GM12875 (cell line): ENCODE results near the gene NFIA.
"Not testable (repeated sequence)": the region's sequence is repeated elsewhere in the genome, so short reads cannot be mapped to it uniquely, and the experiment has no call there.

Experiments used
- H3K4me3 ChIP-seq: one replicate; pipeline ENCODE4 v1.5.1; 2011; ENCODE audit warnings: low read depth, low read length, control low read depth
- TF ChIP-seq, protein P1 (sequence below): IDR thresholded peaks from 2 replicates; pipeline ENCODE4 v1.5.1; 2011; ENCODE audit warnings: low read depth, mild to moderate bottlenecking, control low read depth, inconsistent platforms, low read length, moderate library complexity, borderline replicate concordance; ENCODE audit not compliant: insufficient read depth

The NFIA gene

DNA sequence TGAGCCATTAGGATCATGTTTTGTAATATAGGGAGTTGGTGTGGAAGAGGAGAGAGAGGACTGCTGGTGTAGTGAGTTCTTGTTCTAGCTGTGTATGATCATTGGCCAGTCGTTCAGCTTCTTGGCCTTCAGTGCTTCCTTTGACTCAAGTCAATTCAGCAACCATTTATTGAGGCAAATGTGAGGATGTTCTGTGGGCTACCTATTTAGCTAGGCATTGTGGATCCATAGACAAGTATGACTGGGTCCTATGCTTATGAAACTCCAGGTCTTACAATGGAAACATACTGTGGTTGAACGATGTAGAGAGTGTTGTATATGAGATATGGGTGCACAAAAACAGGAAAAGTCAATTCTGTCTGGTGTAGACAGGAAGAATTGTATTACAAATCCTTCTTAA lies 41.7 kb downstream of the NFIA start:
- TF ChIP-seq, protein P1, sequence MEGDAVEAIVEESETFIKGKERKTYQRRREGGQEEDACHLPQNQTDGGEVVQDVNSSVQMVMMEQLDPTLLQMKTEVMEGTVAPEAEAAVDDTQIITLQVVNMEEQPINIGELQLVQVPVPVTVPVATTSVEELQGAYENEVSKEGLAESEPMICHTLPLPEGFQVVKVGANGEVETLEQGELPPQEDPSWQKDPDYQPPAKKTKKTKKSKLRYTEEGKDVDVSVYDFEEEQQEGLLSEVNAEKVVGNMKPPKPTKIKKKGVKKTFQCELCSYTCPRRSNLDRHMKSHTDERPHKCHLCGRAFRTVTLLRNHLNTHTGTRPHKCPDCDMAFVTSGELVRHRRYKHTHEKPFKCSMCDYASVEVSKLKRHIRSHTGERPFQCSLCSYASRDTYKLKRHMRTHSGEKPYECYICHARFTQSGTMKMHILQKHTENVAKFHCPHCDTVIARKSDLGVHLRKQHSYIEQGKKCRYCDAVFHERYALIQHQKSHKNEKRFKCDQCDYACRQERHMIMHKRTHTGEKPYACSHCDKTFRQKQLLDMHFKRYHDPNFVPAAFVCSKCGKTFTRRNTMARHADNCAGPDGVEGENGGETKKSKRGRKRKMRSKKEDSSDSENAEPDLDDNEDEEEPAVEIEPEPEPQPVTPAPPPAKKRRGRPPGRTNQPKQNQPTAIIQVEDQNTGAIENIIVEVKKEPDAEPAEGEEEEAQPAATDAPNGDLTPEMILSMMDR: no peak

DNA sequence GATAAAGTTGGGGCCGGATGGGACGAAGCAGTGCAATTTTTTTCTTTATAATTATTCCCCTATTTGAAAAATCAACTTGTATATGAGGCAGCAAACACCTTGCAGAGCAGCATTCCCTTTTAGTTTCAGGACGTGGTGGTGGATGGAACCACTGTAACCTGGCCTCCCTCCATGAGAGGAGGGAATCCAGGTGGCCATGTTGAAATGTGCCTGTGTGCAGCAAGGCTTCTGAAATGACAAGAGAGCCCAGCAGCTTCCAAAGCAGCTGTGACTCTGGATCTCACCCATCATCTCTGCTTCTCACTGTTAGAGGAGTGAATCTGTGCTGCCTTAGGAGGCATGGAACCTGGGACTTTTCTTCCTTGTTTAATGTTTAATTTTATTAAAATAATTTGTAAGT lies 42.3 kb downstream of the NFIA start:
- TF ChIP-seq, protein P1: no peak
- no peak overlapping the region for H3K4me3 ChIP-seq

More for the DNA sequence above, 41.7 kb downstream of the NFIA start:
- H3K4me3 ChIP-seq: no peak overlapping the region

DNA sequence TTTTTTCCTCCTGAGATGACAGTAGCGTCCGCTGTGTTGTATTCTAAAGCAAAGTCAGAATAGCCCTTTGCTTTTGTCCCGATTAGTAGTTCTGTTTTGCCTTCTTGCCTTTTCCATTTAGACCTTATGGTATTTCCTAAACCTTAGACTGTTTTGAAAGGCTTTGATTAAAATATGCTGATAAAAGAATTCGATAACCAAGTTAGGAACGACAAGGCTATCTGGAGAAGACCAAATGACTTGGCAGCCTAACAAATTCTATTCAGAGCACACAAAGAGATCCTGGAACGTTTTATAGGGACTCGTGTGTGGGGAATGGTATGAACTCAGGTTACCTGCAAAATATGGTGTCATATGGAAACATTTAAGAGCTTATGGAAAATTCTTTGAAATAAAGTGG lies 42.9 kb downstream of the NFIA start:
- H3K4me3 ChIP-seq: no peak overlapping the region
- TF ChIP-seq, protein P1: no peak

DNA sequence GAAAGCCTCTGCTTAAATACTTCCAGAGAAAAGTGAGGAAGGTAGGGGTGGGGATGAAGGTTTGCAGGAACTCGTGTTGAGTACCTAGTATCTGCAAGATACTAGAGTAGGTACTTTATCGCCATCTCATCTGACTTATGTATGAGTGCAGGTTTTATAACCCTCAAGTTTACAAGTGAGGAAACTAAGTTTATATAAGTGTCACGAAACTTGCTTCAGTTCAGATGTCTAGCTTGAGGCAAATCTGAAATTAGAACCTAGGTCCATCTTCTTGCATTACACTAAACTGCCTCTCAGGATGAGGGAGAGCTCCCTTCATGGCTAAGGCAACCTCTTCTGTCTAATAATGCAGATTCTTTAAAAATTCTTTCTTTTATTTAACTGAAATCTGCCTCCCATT lies 43.5 kb downstream of the NFIA start:
- TF ChIP-seq, protein P1: no peak
- no peak overlapping the region for H3K4me3 ChIP-seq

DNA sequence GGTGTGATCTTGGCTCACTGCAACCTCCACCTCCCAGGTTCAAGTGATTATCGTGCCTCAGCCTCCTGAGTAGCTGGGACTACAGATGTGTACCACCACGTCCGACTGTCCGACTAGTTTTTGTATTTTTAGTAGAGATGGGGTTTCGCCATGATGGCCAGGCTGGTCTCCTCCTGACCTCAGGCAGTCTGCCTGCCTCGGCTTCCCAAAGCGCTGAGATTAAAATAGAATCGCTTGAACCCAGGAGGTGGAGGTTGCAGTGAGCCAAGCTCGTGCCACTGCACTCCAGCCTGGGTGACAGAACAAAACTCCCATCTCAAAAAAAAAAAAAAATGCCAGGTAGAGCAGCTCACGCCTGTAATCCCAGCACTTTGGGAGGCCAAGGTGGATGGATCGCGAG lies 44.5 kb downstream of the NFIA start:
- not testable (repeated sequence) for H3K4me3 ChIP-seq

DNA sequence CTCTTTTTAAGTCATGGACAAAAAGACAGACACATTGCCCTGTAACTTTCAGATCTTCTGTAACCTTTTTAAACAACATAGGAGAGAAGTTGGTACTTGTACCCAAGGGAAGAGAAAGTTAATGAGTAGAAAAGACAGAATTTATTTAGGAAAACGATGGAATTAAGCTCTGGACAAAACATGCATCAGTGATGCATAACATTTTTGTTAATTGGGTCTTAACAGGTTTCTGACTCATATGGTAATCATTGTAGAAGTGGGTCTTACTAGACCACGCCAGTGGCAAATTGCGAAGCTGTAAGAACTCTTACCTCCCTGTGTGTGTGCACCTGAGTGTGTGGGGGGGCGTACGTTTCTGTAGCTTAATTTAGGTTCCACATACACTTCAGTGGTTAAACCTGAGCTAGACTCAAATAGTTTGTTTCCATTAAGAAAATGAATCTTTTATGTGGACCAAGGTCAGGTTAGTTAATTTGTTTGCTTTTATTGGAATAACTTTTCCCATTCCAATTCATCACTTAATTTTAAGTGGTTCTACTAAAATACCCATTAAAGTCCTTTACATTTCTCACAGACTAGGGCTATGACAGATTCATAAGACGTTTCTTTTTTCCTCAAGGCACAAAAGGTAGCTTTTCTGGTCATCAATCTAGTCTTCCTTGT lies 48.1 kb downstream of the NFIA start:
- no peak overlapping the region for H3K4me3 ChIP-seq
- TF ChIP-seq, protein P1: no peak

DNA sequence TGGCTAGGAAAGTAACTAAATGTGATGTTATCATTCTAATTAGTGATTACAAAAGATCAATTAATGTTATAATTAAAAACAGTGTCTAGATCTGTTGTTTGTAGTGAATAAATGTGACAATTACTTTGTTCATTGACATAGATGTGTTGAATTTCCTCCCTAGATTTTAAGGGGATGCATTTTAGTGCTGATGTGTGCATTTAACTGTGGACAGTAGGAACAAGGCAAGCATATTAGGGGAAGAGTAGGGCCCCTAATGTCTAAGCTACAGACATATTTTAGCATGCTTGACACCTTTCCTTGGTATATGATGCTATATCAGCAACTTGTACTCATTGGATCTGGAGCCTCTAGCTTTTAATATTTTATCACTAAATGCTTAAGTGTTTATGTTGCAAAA lies 48.9 kb downstream of the NFIA start:
- TF ChIP-seq, protein P1: no peak

More for the DNA sequence above, 48.9 kb downstream of the NFIA start:
- no peak overlapping the region for H3K4me3 ChIP-seq
